ENCODE measurements around the gene HPS4.

GRCh38 chr22:26429458-26430286 is 53.9 kb downstream of the HPS4 start:
- TF ChIP-seq RAD21 (conservative IDR thresholded peaks at IDR 0.05 in 1 of 2, IDR thresholded peaks at IDR 0.05 in 1 of 2) (no peak), CTCF (IDR thresholded peaks at IDR 0.05) (no peak), RNF2 (IDR thresholded peaks at IDR 0.05; ENCODE audit: borderline replicate concordance, low read depth) (no peak), POLR2A (IDR thresholded peaks at IDR 0.05; ENCODE audit: low read length) (no peak), JUN (IDR thresholded peaks at IDR 0.05) (no peak), KDM1A (IDR thresholded peaks at IDR 0.05; ENCODE audit: low read depth) (no peak), PHF8 (IDR thresholded peaks at IDR 0.05; ENCODE audit: borderline replicate concordance, low read depth) (no peak), CHD4 (IDR thresholded peaks at IDR 0.05; ENCODE audit: borderline replicate concordance) (no peak)

Data from A549 (cell line).